GM12872 (cell line): ENCODE measurements around the gene ASPG.

Experiments
- CTCF ChIP-seq: IDR thresholded peaks from 3 replicates; pipeline ENCODE4 v1.5.1; 2011; ENCODE audit warnings: low read depth, mild to moderate bottlenecking, low read length, moderate library complexity; ENCODE audit not compliant: insufficient read depth

The ASPG gene

GRCh38 chr14:104086210-104086660 is 735 bp downstream of the ASPG start:
- TF ChIP-seq CTCF, result no peak

GRCh38 chr14:104086661-104087461 is 1.4 kb downstream of the ASPG start:
- TF ChIP-seq CTCF, result no peak

GRCh38 chr14:104087505-104087904 is 2.0 kb downstream of the ASPG start:
- no peak for TF ChIP-seq CTCF

GRCh38 chr14:104087981-104088850 is 2.7 kb downstream of the ASPG start:
- no peak for TF ChIP-seq CTCF

- no peak for TF ChIP-seq CTCF
Measured at GRCh38 chr14:104090071-104090748, 4.7 kb downstream of the ASPG start.

- TF ChIP-seq CTCF, result no peak
Measured at GRCh38 chr14:104091061-104091926, 5.8 kb downstream of the ASPG start.
